GM19193 (cell line): ENCODE measurements around the gene PXDC1.

Experiments used
- POLR2A ChIP-seq: IDR thresholded peaks from 4 replicates; pipeline ENCODE4 v1.6.1; 2011; ENCODE audit not compliant: insufficient read depth, insufficient read length; ENCODE audit errors: extremely low read depth

PXDC1 gene

GRCh38 chr6:3732345-3733141 lies 19.0 kb downstream of the PXDC1 start:
- TF ChIP-seq POLR2A = no peak

- no peak for TF ChIP-seq POLR2A
These were observed 19.8 kb downstream of the PXDC1 start for GRCh38 chr6:3731700-3732099.

- no peak for TF ChIP-seq POLR2A
These were observed 21.7 kb downstream of the PXDC1 start for GRCh38 chr6:3729603-3730344.

DNA sequence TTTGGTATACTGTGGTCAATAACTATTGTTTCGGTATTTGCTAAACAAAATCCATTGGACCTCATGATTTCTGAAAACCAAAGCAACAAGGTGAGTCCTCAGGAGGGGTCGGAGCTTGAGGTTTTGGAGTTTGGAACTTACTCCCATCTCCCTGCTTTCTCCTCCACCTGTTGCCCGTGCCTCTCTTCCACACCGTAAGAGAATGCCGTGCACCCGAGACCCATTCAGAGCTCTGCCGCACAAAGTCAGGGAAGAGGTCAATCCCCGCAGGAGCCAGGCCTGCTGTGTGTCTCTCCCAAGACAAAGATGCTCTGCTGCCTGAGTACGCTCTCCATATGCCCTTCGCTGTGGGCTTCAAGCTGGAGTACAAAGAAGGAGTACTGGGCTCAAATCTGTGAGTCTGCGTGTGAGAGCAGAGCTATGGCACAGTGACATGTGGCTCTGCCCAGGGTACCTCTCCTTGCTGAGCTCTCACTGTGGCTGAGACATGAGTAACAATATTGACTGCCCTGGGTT lies 23.9 kb downstream of the PXDC1 start:
- no peak for TF ChIP-seq POLR2A

- TF ChIP-seq POLR2A = no peak
These were observed 24.5 kb downstream of the PXDC1 start for GRCh38 chr6:3727036-3727435.

DNA sequence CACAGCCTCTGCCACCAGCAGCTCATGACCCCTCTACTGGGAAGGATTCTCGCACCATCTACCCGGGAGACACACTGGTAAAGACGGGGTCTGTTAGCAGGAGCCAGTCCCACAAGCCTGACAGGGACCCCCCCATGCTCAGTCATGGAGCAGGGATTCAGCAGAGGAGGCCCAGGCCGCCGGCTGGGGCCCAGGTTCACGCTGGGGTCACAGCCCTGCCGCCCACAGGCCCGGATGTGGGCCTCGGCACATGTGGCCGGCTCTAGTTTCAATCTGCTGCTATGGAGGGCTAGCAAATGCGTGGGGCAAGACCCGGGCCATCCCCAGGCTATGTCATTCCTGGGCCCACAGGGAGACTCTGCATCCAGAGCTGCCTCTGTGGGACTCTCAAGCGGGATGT lies 25.1 kb downstream of the PXDC1 start:
- TF ChIP-seq POLR2A = no peak

DNA sequence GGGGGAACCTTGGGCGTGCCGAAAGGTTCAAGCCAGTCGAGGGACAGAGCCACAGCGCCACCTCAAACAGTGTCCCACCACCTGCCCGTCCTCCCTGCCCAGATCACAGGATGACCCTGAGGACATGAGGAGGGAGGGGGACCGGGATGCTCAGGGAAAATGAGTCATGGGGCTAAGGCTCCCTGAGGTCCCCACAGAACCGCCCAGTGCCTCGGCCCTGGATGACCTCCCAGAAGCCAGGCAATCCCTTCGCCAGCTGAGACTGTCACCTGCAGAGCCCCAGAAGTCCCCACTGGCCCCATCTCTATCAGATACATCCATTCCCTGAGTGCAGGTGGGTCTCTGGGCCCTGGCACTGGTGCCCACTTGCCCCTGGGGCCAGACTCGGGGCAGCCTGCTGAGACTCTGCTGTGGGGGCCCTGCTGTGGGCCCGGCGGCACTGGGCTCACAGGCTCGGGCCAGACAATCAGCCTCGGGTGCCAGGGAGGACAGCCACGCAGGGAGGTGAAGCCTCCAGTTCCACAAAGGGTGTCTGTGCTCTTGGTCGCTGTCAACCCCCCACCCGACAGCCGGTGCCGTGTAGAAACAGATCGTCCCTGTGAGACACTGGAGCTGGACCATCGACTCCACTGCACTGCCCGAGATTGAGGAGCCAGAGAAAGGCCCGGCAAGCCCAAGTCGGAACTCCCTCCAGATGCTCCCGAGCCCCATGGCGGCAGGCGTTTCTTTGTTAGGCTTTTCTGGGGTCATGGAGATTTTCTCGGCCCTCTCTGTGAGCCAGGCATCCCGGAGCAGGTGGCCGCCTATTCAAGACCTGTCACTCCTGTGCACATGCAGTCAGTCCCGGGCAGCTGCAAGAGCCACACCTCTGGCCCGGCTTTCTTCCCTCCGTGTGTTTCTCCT lies 26.1 kb downstream of the PXDC1 start:
- TF ChIP-seq POLR2A = no peak

- TF ChIP-seq POLR2A = no peak
These were observed 26.9 kb downstream of the PXDC1 start for GRCh38 chr6:3724451-3725144.

DNA sequence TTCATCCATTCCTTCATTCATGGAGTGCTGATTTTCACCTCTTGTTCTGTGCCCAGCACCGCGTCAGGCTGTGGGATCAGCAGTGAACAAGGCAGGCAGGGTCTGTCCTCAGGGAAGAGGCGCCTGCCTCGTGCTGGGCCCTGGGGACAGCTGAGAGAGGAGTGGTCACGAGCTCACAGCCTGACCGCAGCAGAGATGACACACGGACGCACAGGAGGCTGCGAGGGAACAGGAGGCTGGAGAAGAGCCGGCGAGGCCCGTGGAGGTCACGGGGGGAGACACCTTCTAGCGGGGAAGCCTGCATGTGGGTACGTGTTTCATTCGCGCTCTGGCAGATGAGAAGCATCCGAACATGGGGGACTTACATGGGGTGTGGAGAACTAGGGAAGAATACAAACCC lies 27.5 kb downstream of the PXDC1 start:
- TF ChIP-seq POLR2A = no peak

GRCh38 chr6:3723251-3723650 lies 28.3 kb downstream of the PXDC1 start:
- no peak for TF ChIP-seq POLR2A

- TF ChIP-seq POLR2A = no peak
These were observed 28.7 kb downstream of the PXDC1 start for GRCh38 chr6:3722785-3723184.

GRCh38 chr6:3721810-3722621 lies 29.5 kb downstream of the PXDC1 start:
- TF ChIP-seq POLR2A = no peak

- TF ChIP-seq POLR2A = no peak
These were observed 31.8 kb downstream of the PXDC1 start for GRCh38 chr6:3719462-3720308.

DNA sequence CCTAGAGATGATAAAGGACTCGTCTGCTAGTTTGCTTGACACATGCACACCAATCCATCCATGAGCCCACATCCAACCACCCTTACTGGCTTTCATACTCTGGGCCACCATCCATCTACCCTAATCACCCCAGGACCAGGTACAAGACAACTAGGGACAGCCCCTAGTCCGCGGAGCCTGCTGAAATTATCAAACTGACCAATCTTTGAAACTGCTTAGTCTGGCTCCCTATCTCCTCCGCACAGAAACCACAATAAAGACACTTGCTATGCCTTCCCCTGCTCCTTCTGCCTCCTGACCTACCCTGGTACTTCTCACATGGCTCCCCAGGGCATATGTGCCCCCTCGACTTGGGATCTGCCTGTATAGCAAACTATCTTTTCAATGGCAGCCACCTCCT lies 33.1 kb downstream of the PXDC1 start:
- no peak for TF ChIP-seq POLR2A
